ENCODE data around the gene ACSBG1.

GRCh38 chr15:78212546-78213424 is 21.6 kb downstream of the ACSBG1 start:
- TF ChIP-seq, protein P1, sequence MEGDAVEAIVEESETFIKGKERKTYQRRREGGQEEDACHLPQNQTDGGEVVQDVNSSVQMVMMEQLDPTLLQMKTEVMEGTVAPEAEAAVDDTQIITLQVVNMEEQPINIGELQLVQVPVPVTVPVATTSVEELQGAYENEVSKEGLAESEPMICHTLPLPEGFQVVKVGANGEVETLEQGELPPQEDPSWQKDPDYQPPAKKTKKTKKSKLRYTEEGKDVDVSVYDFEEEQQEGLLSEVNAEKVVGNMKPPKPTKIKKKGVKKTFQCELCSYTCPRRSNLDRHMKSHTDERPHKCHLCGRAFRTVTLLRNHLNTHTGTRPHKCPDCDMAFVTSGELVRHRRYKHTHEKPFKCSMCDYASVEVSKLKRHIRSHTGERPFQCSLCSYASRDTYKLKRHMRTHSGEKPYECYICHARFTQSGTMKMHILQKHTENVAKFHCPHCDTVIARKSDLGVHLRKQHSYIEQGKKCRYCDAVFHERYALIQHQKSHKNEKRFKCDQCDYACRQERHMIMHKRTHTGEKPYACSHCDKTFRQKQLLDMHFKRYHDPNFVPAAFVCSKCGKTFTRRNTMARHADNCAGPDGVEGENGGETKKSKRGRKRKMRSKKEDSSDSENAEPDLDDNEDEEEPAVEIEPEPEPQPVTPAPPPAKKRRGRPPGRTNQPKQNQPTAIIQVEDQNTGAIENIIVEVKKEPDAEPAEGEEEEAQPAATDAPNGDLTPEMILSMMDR (IDR thresholded peaks at IDR 0.05), result no peak
- no peak for TF ChIP-seq POLR2A (IDR thresholded peaks at IDR 0.05)
- TF ChIP-seq EP300 (IDR thresholded peaks at IDR 0.05), result no peak

Measured in tibial nerve (tissue), 4 donors.